Endothelial cell of umbilical vein (primary cell): Measurements from ENCODE around the gene PKD2.

Experiments used
- EZH2 ChIP-seq: IDR thresholded peaks from 2 replicates; pipeline ENCODE4 v1.6.1; 2012; ENCODE audit warnings: borderline replicate concordance, low read depth, mild to moderate bottlenecking, moderate library complexity, low read length, inconsistent platforms; ENCODE audit not compliant: severe bottlenecking
- FOS ChIP-seq: IDR thresholded peaks from 2 replicates; pipeline ENCODE4 v1.6.1; 2011; ENCODE audit warnings: mild to moderate bottlenecking, low read length, moderate library complexity, borderline replicate concordance; ENCODE audit not compliant: insufficient read depth
- JUN ChIP-seq: IDR thresholded peaks from 2 replicates; pipeline ENCODE4 v1.6.1; 2011; ENCODE audit warnings: borderline replicate concordance, low read depth; ENCODE audit not compliant: insufficient read length, insufficient read depth
- MYC ChIP-seq: IDR thresholded peaks from one replicate; pipeline ENCODE4 v1.6.1; 2011; ENCODE audit warnings: mild to moderate bottlenecking, low read depth, low read length
- POLR2A ChIP-seq: IDR thresholded peaks from 2 replicates; pipeline ENCODE4 v1.6.1; 2012; ENCODE audit warnings: low read depth, mild to moderate bottlenecking, control low read depth, low read length
- POLR2AphosphoS5 ChIP-seq: IDR thresholded peaks from 2 replicates; pipeline ENCODE4 v1.6.1; 2012; ENCODE audit warnings: low read depth, mild to moderate bottlenecking, control low read depth, low read length, moderate library complexity; ENCODE audit not compliant: insufficient read depth
- TF ChIP-seq, protein P1 (sequence below), 2 donors: IDR thresholded peaks; 1 replicate in 1 of 2; 2 replicates in 1 of 2; pipeline ENCODE4 v1.5.1; 2011; ENCODE audit warnings: low read length in 2 of 2, mild to moderate bottlenecking in 2 of 2, moderate library complexity in 2 of 2, control low read depth in 1 of 2, inconsistent platforms in 1 of 2, low read depth in 1 of 2; ENCODE audit not compliant: insufficient read depth in 1 of 2; ENCODE audit errors: extremely low read depth in 1 of 2
- TF ChIP-seq, protein P2 (sequence below): IDR thresholded peaks from 2 replicates; pipeline ENCODE4 v1.6.1; 2011; ENCODE audit not compliant: insufficient read depth, insufficient read length

DNA sequence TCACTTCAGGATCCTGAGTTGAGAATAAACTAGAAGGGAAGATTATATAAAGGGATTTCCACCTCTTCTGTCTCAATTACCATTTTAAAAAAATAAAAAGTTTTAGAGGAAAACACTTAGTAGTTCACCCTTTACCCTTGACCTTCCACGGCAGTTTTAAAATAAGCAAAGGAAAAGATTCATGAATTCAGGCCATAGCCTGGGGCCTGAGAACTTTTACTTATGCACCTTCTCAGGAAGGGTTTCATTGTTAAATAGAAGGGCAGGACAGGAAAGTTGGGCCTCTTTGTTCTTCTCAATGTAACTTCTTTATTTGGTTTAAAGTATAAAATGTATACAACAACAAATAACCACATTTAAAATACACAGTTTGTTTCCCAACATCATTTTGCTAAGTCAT, 54.9 kb downstream of the PKD2 start:
- TF ChIP-seq POLR2A (no peak), POLR2AphosphoS5 (no peak), EZH2 (no peak), MYC (no peak), FOS (no peak), JUN (no peak)
- TF ChIP-seq, protein P1, sequence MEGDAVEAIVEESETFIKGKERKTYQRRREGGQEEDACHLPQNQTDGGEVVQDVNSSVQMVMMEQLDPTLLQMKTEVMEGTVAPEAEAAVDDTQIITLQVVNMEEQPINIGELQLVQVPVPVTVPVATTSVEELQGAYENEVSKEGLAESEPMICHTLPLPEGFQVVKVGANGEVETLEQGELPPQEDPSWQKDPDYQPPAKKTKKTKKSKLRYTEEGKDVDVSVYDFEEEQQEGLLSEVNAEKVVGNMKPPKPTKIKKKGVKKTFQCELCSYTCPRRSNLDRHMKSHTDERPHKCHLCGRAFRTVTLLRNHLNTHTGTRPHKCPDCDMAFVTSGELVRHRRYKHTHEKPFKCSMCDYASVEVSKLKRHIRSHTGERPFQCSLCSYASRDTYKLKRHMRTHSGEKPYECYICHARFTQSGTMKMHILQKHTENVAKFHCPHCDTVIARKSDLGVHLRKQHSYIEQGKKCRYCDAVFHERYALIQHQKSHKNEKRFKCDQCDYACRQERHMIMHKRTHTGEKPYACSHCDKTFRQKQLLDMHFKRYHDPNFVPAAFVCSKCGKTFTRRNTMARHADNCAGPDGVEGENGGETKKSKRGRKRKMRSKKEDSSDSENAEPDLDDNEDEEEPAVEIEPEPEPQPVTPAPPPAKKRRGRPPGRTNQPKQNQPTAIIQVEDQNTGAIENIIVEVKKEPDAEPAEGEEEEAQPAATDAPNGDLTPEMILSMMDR (IDR thresholded peaks at IDR 0.05; ENCODE audit: extremely low read depth in 1 of 2, insufficient read depth in 1 of 2, low read depth in 1 of 2, low read length in 2 of 2) = no peak
- TF ChIP-seq, protein P2, sequence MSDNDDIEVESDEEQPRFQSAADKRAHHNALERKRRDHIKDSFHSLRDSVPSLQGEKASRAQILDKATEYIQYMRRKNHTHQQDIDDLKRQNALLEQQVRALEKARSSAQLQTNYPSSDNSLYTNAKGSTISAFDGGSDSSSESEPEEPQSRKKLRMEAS = no peak
